Measurements from ENCODE around the gene CDRT4. TPM values are rescaled to one million over a fixed set of nuclear protein-coding genes. Genes with fewer than 3 reads are reported as not detected.
A peak's percentile ranks its signal among the peaks of the same experiment; 100 is the strongest.

The CDRT4 gene
- total and polyA plus RNA-seq, 3 experiments from 2014 or later: 1.8 to 2.7 TPM; not detected in 1

GRCh38 chr17:15411384-15412198, 55.8 kb downstream of the CDRT4 start:
- Mint-ChIP-seq H3K4me3 (no peak overlapping the region), H3K9me3 (no peaks in the 10 kb centered on the region), H3K27ac (peak overlapping the region in 2 of 8 donors; percentile 4 to 58), H3K4me1 (no peaks in the 10 kb centered on the region), H3K36me3 (no peaks in the 10 kb centered on the region), H3K27me3 (no peaks in the 10 kb centered on the region)
- Histone ChIP-seq H3K4me3 (ENCODE audit: low read length) (no peak overlapping the region), H3K27me3 (ENCODE audit: insufficient read depth, low read length, poor library complexity, severe bottlenecking) (no peaks in the 10 kb centered on the region), H3K9me3 (ENCODE audit: low read length) (no peaks in the 10 kb centered on the region), H3K36me3 (ENCODE audit: insufficient read depth, low read length) (no peaks in the 10 kb centered on the region), H3K27ac (ENCODE audit: low read depth, low read length) (no peak overlapping the region), H3K4me1 (ENCODE audit: insufficient read depth, low read length) (no peaks in the 10 kb centered on the region)
- ChIA-PET POLR2A (no interaction called here), CTCF (no interaction called here)
- no peak for DNase-seq

DNA sequence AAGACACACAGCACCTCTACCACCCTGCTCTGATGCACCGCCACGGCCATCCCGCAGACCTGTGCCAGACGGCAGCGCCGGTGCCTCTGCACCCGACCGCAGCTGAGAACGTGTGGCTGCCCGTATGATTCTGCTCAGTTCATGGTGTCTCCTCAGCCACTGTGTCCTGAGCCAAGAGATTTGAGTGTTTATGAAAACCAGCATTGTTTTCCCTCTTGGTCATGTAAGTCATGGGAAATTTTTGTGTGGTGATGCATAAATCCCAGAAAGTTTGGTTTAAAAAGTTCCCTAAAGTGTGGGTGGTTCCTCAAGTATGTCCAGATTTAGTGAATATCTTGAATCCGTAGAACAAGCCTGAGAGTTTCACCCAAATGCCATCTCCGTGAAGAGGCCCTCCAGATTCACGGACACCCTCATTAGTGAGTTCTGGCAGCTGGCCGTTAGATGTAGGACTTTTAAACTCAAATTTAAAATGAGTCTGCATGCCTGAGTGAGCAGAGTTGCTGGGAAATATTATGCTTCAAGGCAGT, 57.6 kb downstream of the CDRT4 start:
- H3K27ac ChIP-seq (ENCODE audit: low read depth, low read length): no peak overlapping the region
- no peak overlapping the region for H3K27ac Mint-ChIP-seq
- no peak overlapping the region for H3K4me3 Mint-ChIP-seq
- ChIA-PET POLR2A (no interaction called here), CTCF (no interaction called here)
- no peaks in the 10 kb centered on the region for H3K27me3 ChIP-seq (ENCODE audit: insufficient read depth, low read length, poor library complexity, severe bottlenecking)
- H3K36me3 ChIP-seq (ENCODE audit: insufficient read depth, low read length): no peaks in the 10 kb centered on the region
- peaks cover 0 to 2% of the 10 kb centered on the region in 2 donors for H3K27me3 Mint-ChIP-seq
- H3K4me3 ChIP-seq (ENCODE audit: low read length): no peak overlapping the region
- H3K4me1 Mint-ChIP-seq: no peaks in the 10 kb centered on the region
- H3K36me3 Mint-ChIP-seq: no peaks in the 10 kb centered on the region
- DNase-seq: no peak
- H3K4me1 ChIP-seq (ENCODE audit: insufficient read depth, low read length): no peaks in the 10 kb centered on the region
- no peaks in the 10 kb centered on the region for H3K9me3 Mint-ChIP-seq
- H3K9me3 ChIP-seq (ENCODE audit: low read length): no peaks in the 10 kb centered on the region

GRCh38 chr17:15408803-15409202, 58.6 kb downstream of the CDRT4 start:
- H3K4me1 Mint-ChIP-seq: no peaks in the 10 kb centered on the region
- Histone ChIP-seq H3K27ac (ENCODE audit: low read depth, low read length) (no peak overlapping the region), H3K27me3 (ENCODE audit: insufficient read depth, low read length, poor library complexity, severe bottlenecking) (no peaks in the 10 kb centered on the region), H3K4me1 (ENCODE audit: insufficient read depth, low read length) (no peaks in the 10 kb centered on the region), H3K4me3 (ENCODE audit: low read length) (no peak overlapping the region), H3K36me3 (ENCODE audit: insufficient read depth, low read length) (no peaks in the 10 kb centered on the region), H3K9me3 (ENCODE audit: low read length) (no peaks in the 10 kb centered on the region)
- POLR2A ChIA-PET: no interaction called here
- H3K4me3 Mint-ChIP-seq: no peak overlapping the region
- no peaks in the 10 kb centered on the region for H3K36me3 Mint-ChIP-seq
- no peak overlapping the region for H3K27ac Mint-ChIP-seq
- no peaks in the 10 kb centered on the region for H3K9me3 Mint-ChIP-seq
- no peak for DNase-seq
- CTCF ChIA-PET: no interaction called here
- peaks cover under 1 to 2% of the 10 kb centered on the region in 2 donors for H3K27me3 Mint-ChIP-seq

DNA sequence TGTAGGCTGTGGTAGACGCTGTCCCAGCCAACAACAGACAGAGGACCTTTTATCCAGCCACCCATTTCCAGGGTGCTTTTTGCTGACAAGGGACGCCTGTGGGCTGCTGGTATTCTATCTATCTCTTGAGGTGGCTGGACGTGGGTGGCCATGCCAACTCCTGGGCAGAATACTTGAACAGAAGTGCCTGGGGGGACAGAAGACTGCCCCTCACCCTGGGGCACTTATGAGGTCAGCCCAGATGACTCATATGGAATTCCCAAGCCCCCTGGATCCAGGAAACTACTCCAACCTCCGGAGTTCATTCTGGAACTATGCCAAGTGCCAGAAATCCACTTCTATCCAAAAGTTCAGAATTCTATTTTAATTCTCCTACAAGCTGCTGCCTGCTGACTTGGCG, 61.3 kb downstream of the CDRT4 start:
- CTCF ChIA-PET: no interaction called here
- POLR2A ChIA-PET: no interaction called here
- no peak overlapping the region for H3K4me3 ChIP-seq (ENCODE audit: low read length)

DNA sequence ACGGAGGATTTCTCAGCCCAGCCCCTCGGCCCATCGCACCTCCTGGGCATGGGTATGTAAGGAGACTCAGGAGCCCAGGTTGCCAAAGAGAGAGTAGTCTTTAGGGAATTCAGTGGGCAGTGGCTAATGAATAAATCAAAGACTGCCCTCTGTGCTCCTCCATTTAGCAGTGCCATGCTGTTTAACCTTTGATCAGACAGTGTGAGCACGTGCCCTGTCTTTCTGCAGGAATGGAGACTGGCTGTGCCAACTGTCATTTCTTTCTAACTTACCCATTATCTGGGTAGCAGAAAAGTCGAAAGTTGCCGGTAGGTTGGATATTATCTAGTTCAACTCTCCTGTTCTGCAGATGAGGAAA, 62.4 kb downstream of the CDRT4 start:
- no peaks in the 10 kb centered on the region for H3K36me3 Mint-ChIP-seq
- CTCF ChIA-PET: no interaction called here

More for the DNA sequence above, 61.3 kb downstream of the CDRT4 start:
- no peak overlapping the region for H3K27ac ChIP-seq (ENCODE audit: low read depth, low read length)
- no peaks in the 10 kb centered on the region for H3K9me3 Mint-ChIP-seq
- H3K27me3 Mint-ChIP-seq: peaks cover 2 to 8% of the 10 kb centered on the region in 2 donors
- no peaks in the 10 kb centered on the region for H3K9me3 ChIP-seq (ENCODE audit: low read length)
- no peak for DNase-seq
- H3K4me1 Mint-ChIP-seq: no peaks in the 10 kb centered on the region
- no peaks in the 10 kb centered on the region for H3K27me3 ChIP-seq (ENCODE audit: insufficient read depth, low read length, poor library complexity, severe bottlenecking)
- H3K36me3 ChIP-seq (ENCODE audit: insufficient read depth, low read length): no peaks in the 10 kb centered on the region
- no peak overlapping the region for H3K4me3 Mint-ChIP-seq
- H3K36me3 Mint-ChIP-seq: no peaks in the 10 kb centered on the region
- no peak overlapping the region for H3K27ac Mint-ChIP-seq
- no peaks in the 10 kb centered on the region for H3K4me1 ChIP-seq (ENCODE audit: insufficient read depth, low read length)

GRCh38 chr17:15404106-15405057, 63.0 kb downstream of the CDRT4 start:
- no peak overlapping the region for H3K4me3 ChIP-seq (ENCODE audit: low read length)
- POLR2A ChIA-PET: no interaction called here
- H3K9me3 ChIP-seq (ENCODE audit: low read length): no peaks in the 10 kb centered on the region
- no peaks in the 10 kb centered on the region for H3K4me1 Mint-ChIP-seq
- H3K36me3 Mint-ChIP-seq: no peaks in the 10 kb centered on the region
- H3K27me3 ChIP-seq (ENCODE audit: insufficient read depth, low read length, poor library complexity, severe bottlenecking): no peaks in the 10 kb centered on the region
- no peaks in the 10 kb centered on the region for H3K4me1 ChIP-seq (ENCODE audit: insufficient read depth, low read length)
- peaks cover 5 to 8% of the 10 kb centered on the region in 2 donors for H3K27me3 Mint-ChIP-seq
- H3K36me3 ChIP-seq (ENCODE audit: insufficient read depth, low read length): no peaks in the 10 kb centered on the region
- CTCF ChIA-PET: no interaction called here
- H3K27ac ChIP-seq (ENCODE audit: low read depth, low read length): no peak overlapping the region
- H3K9me3 Mint-ChIP-seq: no peaks in the 10 kb centered on the region
- peak overlapping the region in 1 of 8 donors; percentile 87 for H3K27ac Mint-ChIP-seq
- DNase-seq: no peak
- no peak overlapping the region for H3K4me3 Mint-ChIP-seq

More for the DNA sequence above, 62.4 kb downstream of the CDRT4 start:
- POLR2A ChIA-PET: no interaction called here
- Histone ChIP-seq H3K27ac (ENCODE audit: low read depth, low read length) (no peak overlapping the region), H3K4me3 (ENCODE audit: low read length) (no peak overlapping the region), H3K36me3 (ENCODE audit: insufficient read depth, low read length) (no peaks in the 10 kb centered on the region), H3K9me3 (ENCODE audit: low read length) (no peaks in the 10 kb centered on the region), H3K4me1 (ENCODE audit: insufficient read depth, low read length) (no peaks in the 10 kb centered on the region), H3K27me3 (ENCODE audit: insufficient read depth, low read length, poor library complexity, severe bottlenecking) (no peaks in the 10 kb centered on the region)
- Mint-ChIP-seq H3K9me3 (no peaks in the 10 kb centered on the region), H3K4me1 (no peaks in the 10 kb centered on the region), H3K27me3 (peaks cover 5 to 8% of the 10 kb centered on the region in 2 donors), H3K4me3 (no peak overlapping the region), H3K27ac (no peak overlapping the region)
- no peak for DNase-seq

- H3K36me3 Mint-ChIP-seq: no peaks in the 10 kb centered on the region
- no peaks in the 10 kb centered on the region for H3K9me3 Mint-ChIP-seq
- H3K27me3 Mint-ChIP-seq: peaks cover 6 to 15% of the 10 kb centered on the region in 2 donors
- no peaks in the 10 kb centered on the region for H3K9me3 ChIP-seq (ENCODE audit: low read length)
- H3K27ac ChIP-seq (ENCODE audit: low read depth, low read length): no peak overlapping the region
- H3K4me1 Mint-ChIP-seq: no peaks in the 10 kb centered on the region
- H3K27me3 ChIP-seq (ENCODE audit: insufficient read depth, low read length, poor library complexity, severe bottlenecking): no peaks in the 10 kb centered on the region
- POLR2A ChIA-PET: no interaction called here
- no peak overlapping the region for H3K4me3 ChIP-seq (ENCODE audit: low read length)
- CTCF ChIA-PET: no interaction called here
- no peaks in the 10 kb centered on the region for H3K36me3 ChIP-seq (ENCODE audit: insufficient read depth, low read length)
- DNase-seq: no peak
- H3K27ac Mint-ChIP-seq: no peak overlapping the region
- H3K4me3 Mint-ChIP-seq: no peak overlapping the region
- no peaks in the 10 kb centered on the region for H3K4me1 ChIP-seq (ENCODE audit: insufficient read depth, low read length)
Observed at GRCh38 chr17:15403276-15403939, 64.0 kb downstream of the CDRT4 start.

- H3K9me3 ChIP-seq (ENCODE audit: low read length): no peaks in the 10 kb centered on the region
- DNase-seq: no peak
- no peak overlapping the region for H3K4me3 ChIP-seq (ENCODE audit: low read length)
- H3K9me3 Mint-ChIP-seq: peaks cover 0 to 2% (median 0%) of the 10 kb centered on the region in 5 donors
- H3K4me3 Mint-ChIP-seq: no peak overlapping the region
- H3K27me3 Mint-ChIP-seq: peaks cover 11 to 33% of the 10 kb centered on the region in 2 donors
- H3K36me3 Mint-ChIP-seq: no peaks in the 10 kb centered on the region
- ChIA-PET POLR2A (no interaction called here), CTCF (no interaction called here)
- no peak overlapping the region for H3K27ac ChIP-seq (ENCODE audit: low read depth, low read length)
- no peaks in the 10 kb centered on the region for H3K27me3 ChIP-seq (ENCODE audit: insufficient read depth, low read length, poor library complexity, severe bottlenecking)
- no peaks in the 10 kb centered on the region for H3K36me3 ChIP-seq (ENCODE audit: insufficient read depth, low read length)
- no peaks in the 10 kb centered on the region for H3K4me1 ChIP-seq (ENCODE audit: insufficient read depth, low read length)
- H3K27ac Mint-ChIP-seq: no peak overlapping the region
- no peaks in the 10 kb centered on the region for H3K4me1 Mint-ChIP-seq
Observed at GRCh38 chr17:15399443-15399842, 68.0 kb downstream of the CDRT4 start.
